GM23248 (cell line): ENCODE measurements around the gene P2RX2.

ENCODE experiments used
- EZH2 ChIP-seq: fragments of 200-600 bp; sonication (generic); IDR thresholded peaks from 2 replicates; pipeline ENCODE4 v1.6.1; 2018; ENCODE audit warnings: antibody characterized with exemption, mild to moderate bottlenecking; ENCODE audit not compliant: insufficient read depth, poor library complexity, severe bottlenecking
- EZH2phosphoT487 ChIP-seq: fragments of 200-600 bp; sonication (generic); IDR thresholded peaks from 2 replicates; pipeline ENCODE4 v1.6.1; 2018; ENCODE audit warnings: antibody characterized with exemption, moderate library complexity, mild to moderate bottlenecking, low read depth; ENCODE audit not compliant: insufficient read depth

DNA sequence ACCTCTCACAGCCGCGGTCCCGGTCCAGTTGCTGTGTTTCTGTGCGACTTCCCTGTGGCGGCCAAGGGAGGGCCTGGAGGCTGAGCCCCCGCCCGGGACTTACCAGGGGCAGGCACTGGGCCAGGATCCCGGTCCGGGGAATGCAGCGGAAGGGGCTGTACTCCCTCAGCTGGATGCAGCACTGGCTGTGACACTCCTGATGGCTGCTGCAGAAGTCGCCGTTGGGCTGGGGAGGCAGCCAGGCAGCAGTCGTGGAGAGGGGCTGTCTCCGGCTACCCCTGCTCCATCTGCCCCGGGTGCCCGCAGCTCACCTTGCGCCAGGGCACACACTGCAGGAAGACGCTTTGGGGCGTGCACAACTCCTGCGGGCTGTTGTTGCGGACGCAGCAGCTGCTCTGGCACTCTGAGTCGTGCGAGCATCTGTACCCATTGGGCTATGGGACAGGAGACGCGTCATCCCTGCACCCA, 14.4 kb upstream of the P2RX2 start:
- TF ChIP-seq EZH2 (peak; percentile 2), EZH2phosphoT487 (no peak)
